ENCODE data around the gene NT5DC3.
A peak's percentile ranks its signal among the peaks of the same experiment; 100 is the strongest.

NT5DC3 gene

DNA sequence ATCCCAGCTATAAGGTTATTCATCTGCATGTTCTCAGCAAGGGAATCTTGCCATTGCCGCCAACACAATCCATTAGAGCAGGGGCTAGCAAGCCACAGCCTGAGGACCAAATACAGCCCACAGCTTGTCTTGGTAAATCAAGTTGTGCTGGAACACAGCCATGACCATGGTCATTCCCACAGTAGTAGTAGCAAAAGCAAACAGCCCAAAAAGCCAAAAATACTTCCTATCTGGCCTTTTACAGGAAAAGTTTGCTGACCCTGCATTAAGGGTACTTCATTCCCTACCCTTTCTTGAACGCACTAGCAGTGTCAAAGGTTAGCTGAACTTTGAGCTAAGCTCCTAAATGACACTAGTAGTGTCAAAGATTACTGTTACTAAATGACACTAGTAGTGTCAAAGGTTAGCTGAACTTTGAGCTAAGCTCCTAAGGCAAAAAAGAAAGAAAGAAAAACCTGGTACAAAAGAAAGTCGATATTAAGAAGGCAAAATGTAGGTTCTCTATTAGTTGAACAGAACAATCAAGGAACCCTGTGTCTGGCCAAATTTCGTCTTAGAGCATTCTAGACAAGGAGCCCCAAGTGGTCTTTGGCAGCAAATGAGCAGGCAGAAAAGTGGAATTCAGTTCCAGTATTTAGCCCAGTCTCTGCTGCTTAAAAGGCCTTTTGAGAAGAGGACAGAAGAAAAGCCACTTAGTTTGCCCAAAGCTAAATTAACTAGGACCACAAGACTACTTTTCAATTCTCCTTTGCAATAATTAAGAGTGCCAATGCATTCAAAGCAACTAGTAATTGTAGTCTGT lies 67.7 kb downstream of the NT5DC3 start:
- no peak for TF ChIP-seq CTCF (IDR thresholded peaks at IDR 0.05; ENCODE audit: low read depth, low read length)
- no peak for DNase-seq (ENCODE audit: extremely low read depth, low read depth)

DNA sequence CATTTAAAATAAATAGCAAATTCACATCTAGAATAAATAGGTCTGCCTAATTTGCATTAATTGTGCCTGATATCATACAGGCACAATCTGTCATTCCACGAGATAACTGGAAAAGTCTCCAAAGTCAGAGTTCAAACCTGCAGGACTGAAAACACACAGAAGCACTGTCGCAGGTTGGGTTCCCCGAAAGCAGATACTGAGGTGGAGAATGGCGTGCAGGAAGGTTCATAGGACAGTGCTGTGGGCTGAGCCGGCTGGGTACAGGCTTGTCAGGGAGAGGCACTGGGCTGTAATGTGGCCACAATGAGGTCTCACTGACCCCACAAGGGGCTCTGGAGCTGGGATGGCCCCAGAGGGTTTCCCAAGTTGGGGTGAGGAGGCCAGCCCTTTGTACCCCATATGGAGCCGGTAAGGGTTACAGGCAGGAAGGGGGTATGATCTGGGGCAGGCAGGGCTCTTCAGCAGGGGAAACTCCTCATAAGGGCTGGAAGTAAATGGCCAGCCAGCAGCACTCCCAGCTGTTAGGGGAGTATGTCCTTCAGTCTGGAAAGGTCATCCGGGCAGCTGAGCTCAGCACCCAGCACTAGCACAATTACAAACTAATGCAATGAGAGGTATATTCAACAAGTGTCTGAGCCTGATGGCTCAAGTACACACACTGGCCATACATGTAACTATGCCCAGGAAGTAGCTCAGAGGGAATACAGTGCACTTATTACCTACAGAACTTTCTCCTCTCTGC lies 68.5 kb downstream of the NT5DC3 start:
- DNase-seq (ENCODE audit: extremely low read depth, low read depth), result no peak
- TF ChIP-seq CTCF (IDR thresholded peaks at IDR 0.05; ENCODE audit: low read depth, low read length), result no peak

DNA sequence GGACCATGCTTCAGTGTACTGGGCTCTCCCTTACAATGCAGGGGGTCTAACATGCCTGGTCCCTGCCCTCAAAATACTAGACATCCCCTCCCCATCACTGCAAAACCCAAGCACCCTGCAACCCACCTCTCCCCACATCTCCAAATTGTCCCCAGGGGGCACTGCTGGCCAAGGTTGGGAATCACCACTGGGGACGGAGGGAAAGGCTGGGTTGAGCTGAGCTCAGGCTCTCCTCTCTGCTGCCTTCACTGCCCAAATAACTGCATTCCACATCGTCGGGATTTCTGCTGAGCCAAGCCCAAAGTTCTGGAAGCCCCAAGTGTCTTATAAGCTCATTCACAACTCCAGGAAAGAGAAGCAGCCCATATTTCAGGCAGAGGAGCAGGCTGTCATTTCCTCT lies 69.6 kb downstream of the NT5DC3 start:
- DNase-seq (ENCODE audit: extremely low read depth, low read depth), result no peak
- TF ChIP-seq CTCF (IDR thresholded peaks at IDR 0.05; ENCODE audit: low read depth, low read length), result peak; percentile 78

GRCh38 chr12:103769240-103769945 lies 71.6 kb downstream of the NT5DC3 start:
- DNase-seq (ENCODE audit: extremely low read depth, low read depth), result no peak
- TF ChIP-seq CTCF (IDR thresholded peaks at IDR 0.05; ENCODE audit: low read depth, low read length), result no peak

GRCh38 chr12:103768467-103769123 lies 72.4 kb downstream of the NT5DC3 start:
- DNase-seq (ENCODE audit: extremely low read depth, low read depth), result no peak
- TF ChIP-seq CTCF (IDR thresholded peaks at IDR 0.05; ENCODE audit: low read depth, low read length), result no peak

DNA sequence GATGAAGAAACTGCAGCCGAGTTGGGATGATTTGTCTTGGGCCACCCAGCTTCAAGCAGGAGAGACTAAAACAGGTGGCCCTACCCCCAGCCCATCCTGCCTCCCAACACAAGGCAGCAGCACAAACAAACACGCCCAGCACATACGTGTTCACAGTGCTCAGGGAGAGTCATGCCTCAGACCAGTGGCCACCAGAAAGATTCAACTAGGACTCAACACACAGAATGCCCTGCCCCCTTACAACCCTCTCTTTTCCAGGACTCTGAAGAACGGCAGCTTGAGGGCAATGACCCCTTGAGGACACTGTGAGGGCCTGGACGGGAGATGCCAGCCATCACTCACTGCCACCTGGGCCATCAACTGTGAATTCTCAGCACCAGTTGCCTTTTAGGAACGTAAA lies 75.0 kb downstream of the NT5DC3 start:
- DNase-seq (ENCODE audit: extremely low read depth, low read depth), result no peak
- TF ChIP-seq CTCF (IDR thresholded peaks at IDR 0.05; ENCODE audit: low read depth, low read length), result no peak
